ENCODE results near the gene MPST.

MPST gene

DNA sequence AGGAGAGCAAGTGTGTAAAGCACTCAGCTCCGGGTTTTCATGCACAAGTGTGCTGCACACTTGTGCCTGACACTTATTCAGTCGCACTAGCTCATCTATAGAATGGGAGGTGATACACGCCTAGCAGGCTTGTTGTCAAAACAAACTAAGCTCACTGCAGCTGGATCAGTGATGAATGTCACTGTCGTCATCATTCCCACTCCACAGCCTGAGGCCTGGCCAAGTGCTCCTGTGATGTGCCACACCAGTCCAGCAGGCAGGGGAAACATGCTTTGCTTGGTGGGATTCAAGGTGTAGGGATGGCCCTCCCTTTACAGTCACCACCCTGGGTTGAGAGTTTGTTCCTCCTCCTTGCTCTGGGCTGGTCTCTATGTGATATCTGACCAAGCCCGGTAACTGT, 6.8 kb downstream of the MPST start:
- H3K4me3 ChIP-seq (ENCODE audit: low read depth, low read length): no peak overlapping the region
- in situ Hi-C loops (cut with HindIII; ENCODE audit: low sequenced_read_pairs): no loop called here
- no peak for TF ChIP-seq CTCF (IDR thresholded peaks at IDR 0.05; ENCODE audit: low read depth, low read length, missing control alignments)
- DNase-seq (ENCODE audit: low read depth): no peak

- no peak for TF ChIP-seq CTCF (IDR thresholded peaks at IDR 0.05; ENCODE audit: low read depth, low read length, missing control alignments)
- H3K4me3 ChIP-seq (ENCODE audit: low read depth, low read length): no peak overlapping the region
- in situ Hi-C loops (cut with HindIII; ENCODE audit: low sequenced_read_pairs): no loop called here
- no peak for DNase-seq (ENCODE audit: low read depth)
Measured at GRCh38 chr22:37027556-37027955, 8.0 kb downstream of the MPST start.

DNA sequence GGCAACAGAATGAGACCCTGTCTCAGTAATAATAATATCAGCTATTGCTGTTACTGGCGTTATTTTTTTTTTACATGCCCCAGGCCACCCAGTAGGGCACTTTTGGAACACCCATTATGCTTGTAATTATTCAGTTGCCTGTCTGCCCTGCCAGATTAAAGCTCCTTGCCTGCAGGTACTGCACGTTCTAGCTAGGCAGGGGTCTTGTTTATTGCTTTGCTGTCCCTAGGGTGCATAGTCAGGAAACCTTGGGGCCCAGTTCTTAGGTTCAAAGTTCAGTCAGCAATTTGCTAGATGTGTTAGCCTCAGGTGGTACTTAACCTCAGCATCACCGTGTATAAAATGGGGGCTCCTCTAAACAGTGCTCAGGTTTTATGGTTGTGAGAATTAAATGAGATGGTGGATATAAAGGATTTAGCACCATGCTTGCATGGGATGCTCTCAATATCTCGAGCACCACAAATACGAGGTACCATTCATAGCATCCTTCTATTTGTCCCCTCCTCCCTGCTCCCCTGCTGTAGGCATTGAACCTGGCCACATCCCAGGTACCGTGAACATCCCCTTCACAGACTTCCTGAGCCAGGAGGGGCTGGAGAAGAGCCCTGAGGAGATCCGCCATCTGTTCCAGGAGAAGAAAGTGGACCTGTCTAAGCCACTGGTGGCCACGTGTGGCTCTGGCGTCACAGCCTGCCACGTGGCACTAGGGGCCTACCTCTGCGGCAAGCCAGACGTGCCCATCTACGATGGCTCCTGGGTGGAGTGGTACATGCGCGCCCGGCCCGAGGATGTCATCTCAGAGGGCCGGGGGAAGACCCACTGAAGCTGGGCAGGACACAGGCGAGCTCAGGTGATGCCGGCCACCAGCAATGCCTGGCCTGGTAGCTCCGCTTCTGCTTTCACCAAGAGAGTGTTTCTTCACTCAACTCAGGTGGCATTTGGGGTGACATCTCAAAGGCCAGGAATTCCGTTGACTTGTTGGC, 9.4 kb downstream of the MPST start:
- no peak overlapping the region for H3K4me3 ChIP-seq (ENCODE audit: low read depth, low read length)
- in situ Hi-C loops (cut with HindIII; ENCODE audit: low sequenced_read_pairs): no loop called here
- TF ChIP-seq CTCF (IDR thresholded peaks at IDR 0.05; ENCODE audit: low read depth, low read length, missing control alignments): no peak
- no peak for DNase-seq (ENCODE audit: low read depth)

- no peak for DNase-seq (ENCODE audit: low read depth)
- H3K4me3 ChIP-seq (ENCODE audit: low read depth, low read length): no peak overlapping the region
- no peak for TF ChIP-seq CTCF (IDR thresholded peaks at IDR 0.05; ENCODE audit: low read depth, low read length, missing control alignments)
- in situ Hi-C loops (cut with HindIII; ENCODE audit: low sequenced_read_pairs): no loop called here
Measured at GRCh38 chr22:37030560-37031281, 11.2 kb downstream of the MPST start.

- no peak for DNase-seq (ENCODE audit: low read depth)
- no peak for TF ChIP-seq CTCF (IDR thresholded peaks at IDR 0.05; ENCODE audit: low read depth, low read length, missing control alignments)
- in situ Hi-C loops (cut with HindIII; ENCODE audit: low sequenced_read_pairs): no loop called here
- H3K4me3 ChIP-seq (ENCODE audit: low read depth, low read length): no peak overlapping the region
Measured at GRCh38 chr22:37032134-37032534, 12.6 kb downstream of the MPST start.

- DNase-seq (ENCODE audit: low read depth): no peak
- TF ChIP-seq CTCF (IDR thresholded peaks at IDR 0.05; ENCODE audit: low read depth, low read length, missing control alignments): no peak
- H3K4me3 ChIP-seq (ENCODE audit: low read depth, low read length): no peak overlapping the region
- in situ Hi-C loops (cut with HindIII; ENCODE audit: low sequenced_read_pairs): no loop called here
Measured at GRCh38 chr22:37032535-37033460, 13.3 kb downstream of the MPST start.
